Thoracic aorta (tissue), 2 donors: ENCODE data around the gene CYTH1. TPM values are rescaled to one million over a fixed set of nuclear protein-coding genes. Genes with fewer than 3 reads are reported as not detected.

Experiments
- ATAC-seq: fragments of 150-250 bp; one replicate; pipeline ENCODE4 v1.8.0; 2017; ENCODE audit warnings: low read depth; ENCODE audit not compliant: insufficient number of reproducible peaks, low FRiP score
- DNase-seq: peaks from one replicate; pipeline ENCODE4 v3.0.0-alpha.2; 2020; ENCODE audit warnings: low spot score
- H3K27ac ChIP-seq, 2 donors: fragments of 200-600 bp; sonication (generic); 1 replicate in 1 of 2; 2 replicates in 1 of 2; pipeline ENCODE4 v1.5.1; 2016; ENCODE audit warnings: mild to moderate bottlenecking in 2 of 2, moderate library complexity in 2 of 2
- H3K27me3 ChIP-seq: fragments of 200-600 bp; sonication (generic); replicated peaks from 2 replicates; pipeline ENCODE4 v1.6.0; 2016; ENCODE audit warnings: mild to moderate bottlenecking; ENCODE audit not compliant: insufficient read depth
- H3K36me3 ChIP-seq: fragments of 200-600 bp; sonication (generic); one replicate; pipeline ENCODE4 v1.5.1; 2016
- H3K4me1 ChIP-seq, 2 donors: fragments of 200-600 bp; sonication (generic); 1 replicate in 1 of 2; 2 replicates in 1 of 2; pipeline versions ENCODE4 v1.5.1 to v1.6.0; 2016; ENCODE audit warnings: low read depth in 2 of 2, mild to moderate bottlenecking in 1 of 2; ENCODE audit not compliant: control insufficient read depth in 1 of 2
- H3K4me3 ChIP-seq: fragments of 200-600 bp; sonication (generic); 2 replicates; pipeline ENCODE4 v1.5.1; 2016; ENCODE audit warnings: mild to moderate bottlenecking
- H3K9me3 ChIP-seq: fragments of 200-600 bp; sonication (generic); 2 replicates; pipeline ENCODE4 v1.5.1; 2016
- CTCF ChIP-seq: fragments of 200-600 bp; sonication (generic); IDR thresholded peaks from one replicate; pipeline ENCODE4 v1.5.1; 2019; ENCODE audit warnings: antibody characterized with exemption
- total RNA-seq, 2 donors: library from RNA; depleted of rRNA; stranded (reverse); fragments of >200 nt; gene quantifications; one replicate each; pipeline versions ENCODE4 v1.1.0 to v1.2.3, GENCODE V29; 2016

The CYTH1 gene
- total RNA-seq, 2 donors from 2014 or later: 79.2 to 79.4 TPM

DNA sequence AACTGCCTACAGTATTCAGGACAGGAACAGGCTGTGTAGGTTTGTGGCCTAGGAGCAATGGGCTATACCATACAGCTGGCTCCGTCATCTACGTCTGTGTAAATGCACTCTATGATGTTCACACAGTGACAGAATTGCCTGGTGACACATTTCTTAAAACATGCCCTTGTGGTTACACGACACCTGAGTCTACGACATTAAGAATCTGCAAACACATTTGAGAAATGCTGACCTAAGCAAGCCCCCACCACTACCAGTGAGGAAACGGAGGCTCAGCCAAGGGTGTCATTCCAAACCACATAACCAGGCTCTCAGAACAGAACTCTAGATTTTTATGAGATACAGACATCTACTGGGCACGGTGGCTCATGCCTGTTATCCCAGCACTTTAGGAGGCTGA is 35.0 kb upstream of the CYTH1 start:
- H3K36me3 ChIP-seq: peaks cover 62% of the 10 kb centered on the region
- no peak for TF ChIP-seq CTCF
- no peaks in the 10 kb centered on the region for H3K9me3 ChIP-seq
- no peak overlapping the region for H3K27ac ChIP-seq
- no peaks in the 10 kb centered on the region for H3K4me1 ChIP-seq
- ATAC-seq (no peak), DNase-seq (no peak)
- H3K27me3 ChIP-seq: no peaks in the 10 kb centered on the region
- no peak overlapping the region for H3K4me3 ChIP-seq

- TF ChIP-seq CTCF: no peak
- ATAC-seq: no peak
Observed at GRCh38 chr17:78815696-78816095, 33.6 kb upstream of the CYTH1 start.

GRCh38 chr17:78812855-78813254 is 30.8 kb upstream of the CYTH1 start:
- no peak for ATAC-seq
- Histone ChIP-seq H3K4me3 (no peak overlapping the region), H3K27ac (no peak overlapping the region), H3K4me1 (no peaks in the 10 kb centered on the region), H3K27me3 (no peaks in the 10 kb centered on the region), H3K9me3 (no peaks in the 10 kb centered on the region), H3K36me3 (peaks cover 63% of the 10 kb centered on the region)
- TF ChIP-seq CTCF: no peak
- no peak for DNase-seq

More at GRCh38 chr17:78815696-78816095, 33.6 kb upstream of the CYTH1 start:
- H3K4me1 ChIP-seq: no peaks in the 10 kb centered on the region
- DNase-seq: no peak
- peaks cover 69% of the 10 kb centered on the region for H3K36me3 ChIP-seq
- H3K9me3 ChIP-seq: no peaks in the 10 kb centered on the region
- H3K4me3 ChIP-seq: no peak overlapping the region
- H3K27me3 ChIP-seq: no peaks in the 10 kb centered on the region
- H3K27ac ChIP-seq: no peak overlapping the region

GRCh38 chr17:78808163-78808562 is 26.1 kb upstream of the CYTH1 start:
- Histone ChIP-seq H3K4me3 (no peak overlapping the region), H3K9me3 (no peaks in the 10 kb centered on the region), H3K27me3 (no peaks in the 10 kb centered on the region), H3K36me3 (peaks cover 65% of the 10 kb centered on the region), H3K27ac (no peak overlapping the region), H3K4me1 (no peaks in the 10 kb centered on the region)
- DNase-seq (no peak), ATAC-seq (no peak)
- TF ChIP-seq CTCF: no peak

- Histone ChIP-seq H3K36me3 (peaks cover 57% of the 10 kb centered on the region), H3K27me3 (no peaks in the 10 kb centered on the region)
- DNase-seq: no peak
Observed at GRCh38 chr17:78806451-78806850, 24.4 kb upstream of the CYTH1 start.

More at GRCh38 chr17:78806451-78806850, 24.4 kb upstream of the CYTH1 start:
- H3K4me1 ChIP-seq: no peaks in the 10 kb centered on the region
- H3K27ac ChIP-seq: no peak overlapping the region
- no peak for TF ChIP-seq CTCF
- no peak for ATAC-seq
- no peak overlapping the region for H3K4me3 ChIP-seq
- H3K9me3 ChIP-seq: no peaks in the 10 kb centered on the region
